H7 (cell line): Measurements from ENCODE around the gene IL12RB2. TPM values are rescaled to one million over a fixed set of nuclear protein-coding genes. Genes with fewer than 3 reads are reported as not detected.
A peak's percentile ranks its signal among the peaks of the same experiment; 100 is the strongest.

Experiments used
- DNase-seq: peaks from one replicate; pipeline ENCODE4 v3.0.0; 2012
- H3K27me3 ChIP-seq: 2 replicates; pipeline ENCODE4 v1.6.0; 2011; ENCODE audit warnings: mild to moderate bottlenecking, low read length; ENCODE audit not compliant: control insufficient read depth, insufficient read depth
- H3K36me3 ChIP-seq: replicated peaks from 2 replicates; pipeline ENCODE4 v1.5.1; 2011; ENCODE audit warnings: low read length; ENCODE audit not compliant: control insufficient read depth, insufficient read depth
- H3K4me3 ChIP-seq: 2 replicates; pipeline ENCODE4 v1.5.1; 2011; ENCODE audit warnings: low read depth, mild to moderate bottlenecking, control low read depth, low read length, moderate library complexity; ENCODE audit not compliant: insufficient read depth
- total RNA-seq: library from RNA; depleted of rRNA; stranded (reverse); fragments of >200 nt; shearing (Covaris generic); gene quantifications from 2 replicates; pipeline ENCODE4 v1.2.3, GENCODE V29; 2014; rRNA removed

Gene IL12RB2
- total RNA-seq: 0.45 and 1.4 TPM in 2 replicates

GRCh38 chr1:67307251-67308060, at the start of gene IL12RB2:
IL12RB2 (plus strand) TSS chr1:67307873; CDS start chr1:67320369, 12,496 bp downstream.
- Histone ChIP-seq H3K36me3 (no peaks in the 10 kb centered on the region), H3K27me3 (peaks cover 32% of the 10 kb centered on the region), H3K4me3 (peak within 1 kb of the TSS; percentile 58)
- DNase-seq: peak; percentile 83

- DNase-seq: peak; percentile 30
- Histone ChIP-seq H3K4me3 (no peak overlapping the region), H3K27me3 (no peaks in the 10 kb centered on the region), H3K36me3 (no peaks in the 10 kb centered on the region)
These were observed 46.0 kb upstream of the IL12RB2 start for GRCh38 chr1:67261680-67262079.

- H3K36me3 ChIP-seq: no peaks in the 10 kb centered on the region
- DNase-seq: no peak
- H3K27me3 ChIP-seq: no peaks in the 10 kb centered on the region
- H3K4me3 ChIP-seq: no peak overlapping the region
These were observed 44.9 kb upstream of the IL12RB2 start for GRCh38 chr1:67262735-67263134.

- Histone ChIP-seq H3K27me3 (no peaks in the 10 kb centered on the region), H3K4me3 (no peak overlapping the region), H3K36me3 (no peaks in the 10 kb centered on the region)
- no peak for DNase-seq
These were observed 43.5 kb upstream of the IL12RB2 start for GRCh38 chr1:67264152-67264551.

- Histone ChIP-seq H3K36me3 (no peaks in the 10 kb centered on the region), H3K4me3 (no peak overlapping the region), H3K27me3 (no peaks in the 10 kb centered on the region)
- DNase-seq: no peak
These were observed 42.8 kb upstream of the IL12RB2 start for GRCh38 chr1:67264899-67265298.

GRCh38 chr1:67269061-67269460, 38.6 kb upstream of the IL12RB2 start:
- no peak overlapping the region for H3K4me3 ChIP-seq
- no peak for DNase-seq
- no peaks in the 10 kb centered on the region for H3K27me3 ChIP-seq
- no peaks in the 10 kb centered on the region for H3K36me3 ChIP-seq

GRCh38 chr1:67270541-67270940, 37.1 kb upstream of the IL12RB2 start:
- Histone ChIP-seq H3K27me3 (no peaks in the 10 kb centered on the region), H3K36me3 (no peaks in the 10 kb centered on the region), H3K4me3 (no peak overlapping the region)
- no peak for DNase-seq

- no peak for DNase-seq
- no peak overlapping the region for H3K4me3 ChIP-seq
- no peaks in the 10 kb centered on the region for H3K36me3 ChIP-seq
- no peaks in the 10 kb centered on the region for H3K27me3 ChIP-seq
These were observed 34.1 kb upstream of the IL12RB2 start for GRCh38 chr1:67273591-67273990.

GRCh38 chr1:67274623-67275325, 32.9 kb upstream of the IL12RB2 start:
- Histone ChIP-seq H3K4me3 (no peak overlapping the region), H3K36me3 (no peaks in the 10 kb centered on the region), H3K27me3 (no peaks in the 10 kb centered on the region)
- DNase-seq: no peak

GRCh38 chr1:67280696-67281095, 27.0 kb upstream of the IL12RB2 start:
- no peaks in the 10 kb centered on the region for H3K27me3 ChIP-seq

GRCh38 chr1:67281244-67281643, 26.4 kb upstream of the IL12RB2 start:
- no peak for DNase-seq
- Histone ChIP-seq H3K36me3 (no peaks in the 10 kb centered on the region), H3K27me3 (no peaks in the 10 kb centered on the region), H3K4me3 (no peak overlapping the region)

More at GRCh38 chr1:67280696-67281095, 27.0 kb upstream of the IL12RB2 start:
- Histone ChIP-seq H3K36me3 (no peaks in the 10 kb centered on the region), H3K4me3 (no peak overlapping the region)
- DNase-seq: no peak

- no peak overlapping the region for H3K4me3 ChIP-seq
- DNase-seq: no peak
- no peaks in the 10 kb centered on the region for H3K36me3 ChIP-seq
- no peaks in the 10 kb centered on the region for H3K27me3 ChIP-seq
These were observed 21.7 kb upstream of the IL12RB2 start for GRCh38 chr1:67285780-67286488.

- Histone ChIP-seq H3K4me3 (no peak overlapping the region), H3K36me3 (no peaks in the 10 kb centered on the region), H3K27me3 (no peaks in the 10 kb centered on the region; the same call in 1 of the 2 replicates)
- no peak for DNase-seq
These were observed 17.4 kb upstream of the IL12RB2 start for GRCh38 chr1:67290236-67290635.

GRCh38 chr1:67294836-67295617, 12.6 kb upstream of the IL12RB2 start:
- Histone ChIP-seq H3K36me3 (no peaks in the 10 kb centered on the region), H3K4me3 (no peak overlapping the region), H3K27me3 (no peaks in the 10 kb centered on the region; the same call in 1 of the 2 replicates)
- no peak for DNase-seq
